K562 (cell line): ENCODE data around the gene XRN2. TPM values are rescaled to one million over a fixed set of nuclear protein-coding genes. Genes with fewer than 3 reads are reported as not detected.
A peak's percentile ranks its signal among the peaks of the same experiment; 100 is the strongest.

Experiments used
- ATAC-seq: fragments of 200-7000 bp; cut with Tn5 transposase; 3 replicates; pipeline ENCODE4 v1.9.1; 2020; ENCODE audit warnings: moderate library complexity
- BruUV-seq: library from RNA; stranded (reverse); fragments of 400-500 nt; replicated peaks from 2 replicates; lab custom pipeline; 2021; lab: Mats Ljungman, UMichigan
- CTCF ChIA-PET: fragments of 300-600 bp; formaldehyde crosslinking; extraction: SDS; loops from one replicate; lab custom pipeline; 2021; ENCODE audit warnings: low intra/inter-chr PET ratio; lab: Yijun Ruan, JAX
- POLR2A ChIA-PET: fragments of 300-600, 350-650 bp; sonication (Branson Sonifier 250); formaldehyde crosslinking; extraction: SDS; loops from one replicate; lab custom pipeline; 2021; ENCODE audit warnings: antibody characterized with exemption, inconsistent platforms; lab: Yijun Ruan, JAX
- DNase-seq, 4 experiments: peaks; one replicate each; pipeline versions ENCODE4 v3.0.0 to v3.0.0-alpha.2; 2011 to 2018; ENCODE audit warnings: low spot score in 3 of 4, mixed read lengths in 3 of 4; ENCODE audit errors: extremely low read depth in 1 of 4
- FAIRE-seq: peaks from 2 replicates; lab custom pipeline; 2011; peaks lifted over from hg19 to GRCh38; lab: Jason Lieb, UNC
- H2AFZ ChIP-seq: 2 replicates; pipeline ENCODE4 v1.6.0; 2011; ENCODE audit warnings: low read depth, low read length, control low read depth, inconsistent platforms
- H3K27ac ChIP-seq: fragments of 200-600 bp; 3 replicates; pipeline ENCODE4 v1.8.0; 2011; ENCODE audit warnings: low read depth, mild to moderate bottlenecking, control low read depth, inconsistent platforms, low read length, moderate library complexity, mixed read lengths; ENCODE audit errors: extremely low read depth
- H3K27me3 ChIP-seq, 2 experiments: fragments of 300-600 bp in 1 of 2; 2 replicates in 1 of 2; 3 replicates in 1 of 2; pipeline versions ENCODE4 v1.6.0 to v1.8.0; 2011; ENCODE audit warnings: inconsistent platforms in 2 of 2, low read length in 2 of 2, mild to moderate bottlenecking in 1 of 2, mixed read lengths in 1 of 2, moderate library complexity in 1 of 2; ENCODE audit not compliant: control insufficient read depth in 2 of 2, insufficient read depth in 2 of 2
- H3K36me3 ChIP-seq: fragments of 300-600 bp; 3 replicates; pipeline ENCODE4 v1.8.0; 2011; ENCODE audit warnings: mild to moderate bottlenecking, low read length, inconsistent platforms; ENCODE audit not compliant: control insufficient read depth, insufficient read depth
- H3K4me1 ChIP-seq, 2 experiments: fragments of 200-600 bp in 1 of 2; replicated peaks in 1 of 2; 2 replicates in 1 of 2; 3 replicates in 1 of 2; pipeline versions ENCODE4 v1.5.1 to v1.8.0; 2011; ENCODE audit warnings: inconsistent platforms in 2 of 2, low read length in 2 of 2, mild to moderate bottlenecking in 1 of 2, mixed read lengths in 1 of 2, moderate library complexity in 1 of 2; ENCODE audit not compliant: control insufficient read depth in 2 of 2, insufficient read depth in 2 of 2
- H3K4me2 ChIP-seq: 2 replicates; pipeline ENCODE4 v1.6.1; 2011; ENCODE audit warnings: low read length, control low read depth, inconsistent platforms, mixed read lengths; ENCODE audit not compliant: insufficient read depth
- H3K4me3 ChIP-seq: fragments of 200-600 bp; sonication (generic), shearing (Covaris generic); 2 replicates; pipeline ENCODE4 v1.5.1; 2016; ENCODE audit warnings: control low read depth, inconsistent platforms
- H3K79me2 ChIP-seq: fragments of 200-600 bp; 3 replicates; pipeline ENCODE4 v1.8.0; 2011; ENCODE audit warnings: low read length, inconsistent platforms; ENCODE audit not compliant: control insufficient read depth, insufficient read depth
- H3K9ac ChIP-seq, 2 experiments: 2 replicates each; pipeline versions ENCODE4 v1.6.0 to v1.6.1; 2011; ENCODE audit warnings: low read depth in 2 of 2, low read length in 2 of 2, control low read depth in 1 of 2, inconsistent platforms in 1 of 2, mild to moderate bottlenecking in 1 of 2, mixed read lengths in 1 of 2; ENCODE audit not compliant: insufficient read depth in 1 of 2
- H3K9me1 ChIP-seq: one replicate; pipeline ENCODE4 v1.6.0; 2011; ENCODE audit warnings: inconsistent platforms, mild to moderate bottlenecking, low read length, moderate library complexity; ENCODE audit not compliant: control insufficient read depth, insufficient read depth
- H3K9me3 ChIP-seq: replicated peaks from 2 replicates; pipeline ENCODE4 v1.5.1; 2011; ENCODE audit warnings: low read depth, low read length, inconsistent platforms; ENCODE audit not compliant: control insufficient read depth, insufficient read depth
- H4K20me1 ChIP-seq: replicated peaks from 2 replicates; pipeline ENCODE4 v1.6.1; 2011; ENCODE audit warnings: low read length, inconsistent platforms, mixed read lengths; ENCODE audit not compliant: control insufficient read depth, insufficient read depth
- HLTF ChIP-seq: fragments of 450-650 bp; IDR thresholded peaks from 2 replicates; pipeline ENCODE4 v1.6.1; 2016
- MCM2 ChIP-seq: fragments of 450-650 bp; IDR thresholded peaks from 2 replicates; pipeline ENCODE4 v1.6.1; 2017; ENCODE audit warnings: low read depth, mild to moderate bottlenecking
- RREB1 ChIP-seq: fragments of 250-450 bp; sonication (Bioruptor Pico); IDR thresholded peaks from 2 replicates; pipeline ENCODE4 v1.4.0; 2020
- SP2 ChIP-seq: IDR thresholded peaks from 2 replicates; pipeline ENCODE4 v1.6.1; 2011; ENCODE audit warnings: mild to moderate bottlenecking, low read depth, low read length, moderate library complexity; ENCODE audit not compliant: poor library complexity, severe bottlenecking; ENCODE audit errors: extremely low read depth
- ZBTB9 ChIP-seq: fragments of 450-650 bp; formaldehyde crosslinking; IDR thresholded peaks from 2 replicates; pipeline ENCODE4 v1.4.0; 2020; ENCODE audit warnings: mild to moderate bottlenecking, moderate library complexity
- ZNF318 ChIP-seq, 2 experiments: fragments of 450-650 bp; IDR thresholded peaks; 2 replicates each; pipeline ENCODE4 v1.6.1; 2016; ENCODE audit warnings: mild to moderate bottlenecking in 2 of 2, borderline replicate concordance in 1 of 2, low read depth in 1 of 2, moderate library complexity in 1 of 2
- whole genome bisulfite sequencing: fragments of 100-300 bp; shearing (Covaris generic); methylation state at CpG from one replicate; pipeline ENCODE4 v1.1.6; 2016; ENCODE audit warnings: low coverage, mixed read lengths; ENCODE audit not compliant: insufficient coverage; ENCODE audit errors: missing lambda C conversion rate; 5-methylcytosine and 5-hydroxymethylcytosine counted together
- in situ Hi-C: fragments of 300-500 bp; cut with MboI; formaldehyde crosslinking; loops from 4 replicates; pipeline ENCODE4 v1.15.0; 2018; ENCODE audit warnings: inconsistent platforms, mixed read lengths
- intact Hi-C: fragments of 100-400 bp; cut with micrococcal nuclease; formaldehyde crosslinking; loops from 2 replicates; pipeline ENCODE4 v1.14.2; 2022
- polyA plus RNA-seq, 8 experiments: library from polyadenylated mRNA; depleted of rRNA in 4 of 8; stranded (reverse) in 5 of 8; unstranded in 3 of 8; fragments of >200 nt; fragmentation: Nextera tagmentation in 2 of 8; fragmentation: Illumina TruSeq in 1 of 8; extraction: Ambion mirVana in 2 of 8; extraction: Trizol in 1 of 8; gene quantifications; 2 replicates each; pipeline versions ENCODE4 v1.2.1 to v1.2.3, GENCODE V29; 2011 to 2014; ENCODE audit warnings: inconsistent platforms in 1 of 8, missing spikeins in 1 of 8
- total RNA-seq, 7 experiments: library from RNA; depleted of rRNA in 6 of 7; stranded (reverse); fragments of >200 nt in 6 of 7; fragmentation: Illumina TruSeq in 2 of 7; extraction: Trizol in 2 of 7; gene quantifications; 2 replicates each; pipeline versions ENCODE4 v1.2.1 to v1.2.3, GENCODE V29; 2011 to 2021; ENCODE audit warnings: low replicate concordance in 1 of 7

Gene XRN2
- total and polyA plus RNA-seq, 9 of the 15 experiments (the other 6 are each of a cell fraction or from before 2014, with no cell fraction given) = 41.8 to 67.3 (median 51.4) TPM

- Histone ChIP-seq H3K79me2 (no peaks in the 10 kb centered on the region), H3K4me3 (no peak overlapping the region), H4K20me1 (no peaks in the 10 kb centered on the region), H3K27me3 (no peaks in the 10 kb centered on the region), H3K9ac (no peak overlapping the region), H3K27ac (no peak overlapping the region), H3K9me1 (no peaks in the 10 kb centered on the region), H2AFZ (no peak overlapping the region), H3K36me3 (no peaks in the 10 kb centered on the region), H3K4me2 (no peak overlapping the region), H3K4me1 (no peaks in the 10 kb centered on the region), H3K9me3 (no peaks in the 10 kb centered on the region)
- no peak for ATAC-seq
- BruUV-seq = no TSS peak
- FAIRE-seq = no peak
- intact Hi-C loops (no loop called here), in situ Hi-C loops (no loop called here)
- ChIA-PET POLR2A (no interaction called here), CTCF (no interaction called here)
- WGBS = 0% methylated on average over 3 of the region's 4 CpGs
- DNase-seq = no peak
- TF ChIP-seq ZNF318 (IDR thresholded peaks at IDR 0.05; ENCODE audit: borderline replicate concordance in 1 of 2, low read depth in 1 of 2) (no peak), SP2 (no peak), ZBTB9 (CRISPR knock-in tag) (no peak), RREB1 (CRISPR knock-in tag) (no peak), HLTF (0 out of 2 replicates have a peak, but pooled peaks have one; percentile 32), MCM2 (no peak)
Observed at GRCh38 chr20:21424846-21425245, 121.7 kb downstream of the XRN2 start.
